Muscle of leg (tissue), 11 donors: Measurements from ENCODE around the gene NUPR2. TPM values are rescaled to one million over a fixed set of nuclear protein-coding genes. Genes with fewer than 3 reads are reported as not detected.
A peak's percentile ranks its signal among the peaks of the same experiment; 100 is the strongest.
"Not testable (repeated sequence)": the region's sequence is repeated elsewhere in the genome, so short reads cannot be mapped to it uniquely, and the experiment has no call there.

ENCODE experiments used
- DNase-seq: peaks from one replicate; pipeline ENCODE4 v3.0.0; 2013
- H3K27ac ChIP-seq: one replicate; pipeline ENCODE4 v1.5.1; 2013; ENCODE audit warnings: mild to moderate bottlenecking, low read length, control low read depth
- H3K27me3 ChIP-seq: one replicate; pipeline ENCODE4 v1.6.1; 2013; ENCODE audit warnings: low read length; ENCODE audit not compliant: control insufficient read depth, insufficient read depth
- H3K36me3 ChIP-seq: one replicate; pipeline ENCODE4 v1.6.1; 2013; ENCODE audit warnings: low read length; ENCODE audit not compliant: control insufficient read depth, insufficient read depth
- H3K4me1 ChIP-seq: one replicate; pipeline ENCODE4 v1.6.1; 2013; ENCODE audit warnings: low read length; ENCODE audit not compliant: control insufficient read depth, insufficient read depth
- H3K4me3 ChIP-seq: one replicate; pipeline ENCODE4 v1.5.1; 2013; ENCODE audit warnings: low read length, control low read depth
- H3K9me3 ChIP-seq: replicated peaks from 2 replicates; pipeline ENCODE4 v1.6.1; 2013; ENCODE audit warnings: low read depth, low read length; ENCODE audit not compliant: control insufficient read depth
- WGBS: methylation state at CpG from one replicate; pipeline ENCODE4 v1.1.5; 2013; ENCODE audit warnings: missing lambda C conversion rate; ENCODE audit not compliant: insufficient coverage; 5-methylcytosine and 5-hydroxymethylcytosine counted together
- polyA plus RNA-seq, 8 donors: library from polyadenylated mRNA; unstranded; fragments of 120-200 nt; gene quantifications; one replicate each; pipeline versions ENCODE4 v1.2.1 to v1.2.3, GENCODE V29; 2013; ENCODE audit warnings: inconsistent platforms in 1 of 8, low replicate concordance in 1 of 8; ENCODE audit not compliant: insufficient read length in 8 of 8, insufficient read depth in 1 of 8
- total RNA-seq: library from RNA; stranded (reverse); fragments of 120-200 nt; gene quantifications from one replicate; pipeline ENCODE4 v1.2.4, GENCODE V29; 2013

The NUPR2 gene
- total and polyA plus RNA-seq, 9 donors, result 0.18 to 0.26 TPM; not detected in 7

DNA sequence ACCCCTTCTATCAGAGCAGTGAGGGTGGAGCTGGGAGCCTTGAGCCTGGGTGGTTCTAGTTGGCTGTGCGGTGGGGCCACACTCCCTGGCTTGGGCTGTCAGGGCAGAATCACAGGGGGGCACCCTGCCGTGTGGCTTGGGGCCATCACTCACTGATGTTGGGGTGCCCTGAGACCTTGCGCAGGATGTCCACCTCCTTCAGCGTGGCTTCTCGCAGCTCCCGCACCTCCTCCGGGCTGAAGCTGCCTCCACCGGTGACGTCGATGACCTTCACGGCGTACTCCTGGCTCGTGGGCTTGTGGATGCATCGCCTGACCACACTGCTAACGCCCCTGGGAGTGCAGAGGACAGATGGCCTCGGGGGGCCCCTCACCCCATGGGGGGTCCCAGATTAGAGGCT is 28.8 kb downstream of the NUPR2 start:
- peaks cover 42% of the 10 kb centered on the region for H3K36me3 ChIP-seq
- no peak for DNase-seq
- WGBS, result 84% methylated on average over 14 of the region's 16 CpGs
- H3K4me1 ChIP-seq, result peaks cover 37% of the 10 kb centered on the region
- no peak overlapping the region for H3K27ac ChIP-seq
- no peak overlapping the region for H3K4me3 ChIP-seq
- no peaks in the 10 kb centered on the region for H3K9me3 ChIP-seq
- no peaks in the 10 kb centered on the region for H3K27me3 ChIP-seq

GRCh38 chr7:56086761-56087160 is 29.5 kb downstream of the NUPR2 start:
- H3K27ac ChIP-seq, result no peak overlapping the region
- no peak overlapping the region for H3K4me3 ChIP-seq
- no peaks in the 10 kb centered on the region for H3K27me3 ChIP-seq
- H3K9me3 ChIP-seq, result no peaks in the 10 kb centered on the region
- DNase-seq, result no peak
- H3K4me1 ChIP-seq, result peaks cover 34% of the 10 kb centered on the region
- WGBS, result 92% methylated on average over 4 of the region's 7 CpGs
- H3K36me3 ChIP-seq, result peaks cover 48% of the 10 kb centered on the region

- Histone ChIP-seq H3K4me3 (no peak overlapping the region), H3K36me3 (peaks cover 57% of the 10 kb centered on the region), H3K4me1 (peaks cover 47% of the 10 kb centered on the region), H3K27me3 (no peaks in the 10 kb centered on the region), H3K9me3 (no peaks in the 10 kb centered on the region), H3K27ac (peak overlapping the region; percentile 78)
- peak; percentile 62 for DNase-seq
- 44% methylated on average over 4 of the region's 13 CpGs for WGBS
Measured at GRCh38 chr7:56083150-56083785, 32.9 kb downstream of the NUPR2 start.

GRCh38 chr7:56081626-56082340 is 34.4 kb downstream of the NUPR2 start:
- Histone ChIP-seq H3K4me3 (no peak overlapping the region), H3K27ac (no peak overlapping the region), H3K27me3 (no peaks in the 10 kb centered on the region), H3K4me1 (peaks cover 54% of the 10 kb centered on the region), H3K36me3 (peaks cover 54% of the 10 kb centered on the region), H3K9me3 (no peaks in the 10 kb centered on the region)
- DNase-seq, result no peak
- 91% methylated on average over 28 of the region's 29 CpGs for WGBS

GRCh38 chr7:56080726-56081435 is 35.3 kb downstream of the NUPR2 start:
- Histone ChIP-seq H3K27ac (peak overlapping the region; percentile 72), H3K4me1 (peaks cover 54% of the 10 kb centered on the region), H3K36me3 (peaks cover 54% of the 10 kb centered on the region)
- H3K9me3 ChIP-seq, H3K4me3 ChIP-seq, DNase-seq, H3K27me3 ChIP-seq: not testable (repeated sequence)
- 94% methylated on average over 24 of the region's 28 CpGs for WGBS

DNA sequence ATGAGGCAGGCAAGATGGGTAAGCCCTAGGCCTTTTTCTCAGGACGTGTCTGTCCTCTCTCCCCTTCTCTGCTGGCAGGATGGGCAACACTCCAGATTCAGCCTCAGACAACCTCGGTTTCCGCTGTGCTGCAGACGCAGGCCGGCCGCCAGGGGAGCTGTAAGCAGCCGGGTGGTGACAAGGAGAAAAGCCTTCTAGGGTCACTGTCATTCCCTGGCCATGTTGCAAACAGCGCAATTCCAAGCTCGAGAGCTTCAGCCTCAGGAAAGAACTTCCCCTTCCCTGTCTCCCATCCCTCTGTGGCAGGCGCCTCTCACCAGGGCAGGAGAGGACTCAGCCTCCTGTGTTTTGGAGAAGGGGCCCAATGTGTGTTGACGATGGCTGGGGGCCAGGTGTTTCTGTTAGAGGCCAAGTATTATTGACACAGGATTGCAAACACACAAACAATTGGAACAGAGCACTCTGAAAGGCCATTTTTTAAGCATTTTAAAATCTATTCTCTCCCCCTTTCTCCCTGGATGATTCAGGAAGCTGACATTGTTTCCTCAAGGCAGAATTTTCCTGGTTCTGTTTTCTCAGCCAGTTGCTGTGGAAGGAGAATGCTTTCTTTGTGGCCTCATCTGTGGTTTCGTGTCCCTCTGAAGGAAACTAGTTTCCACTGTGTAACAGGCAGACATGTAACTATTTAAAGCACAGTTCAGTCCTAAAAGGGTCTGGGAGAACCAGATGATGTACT is 36.6 kb downstream of the NUPR2 start:
- H3K4me1 ChIP-seq, result peaks cover 50% of the 10 kb centered on the region
- peak overlapping the region; percentile 90 for H3K27ac ChIP-seq
- DNase-seq, result peak; percentile 82
- no peaks in the 10 kb centered on the region for H3K27me3 ChIP-seq
- H3K4me3 ChIP-seq, result no peak overlapping the region
- H3K36me3 ChIP-seq, result peaks cover 51% of the 10 kb centered on the region
- WGBS, result 19% methylated on average over 4 of the region's 12 CpGs
- no peaks in the 10 kb centered on the region for H3K9me3 ChIP-seq

DNA sequence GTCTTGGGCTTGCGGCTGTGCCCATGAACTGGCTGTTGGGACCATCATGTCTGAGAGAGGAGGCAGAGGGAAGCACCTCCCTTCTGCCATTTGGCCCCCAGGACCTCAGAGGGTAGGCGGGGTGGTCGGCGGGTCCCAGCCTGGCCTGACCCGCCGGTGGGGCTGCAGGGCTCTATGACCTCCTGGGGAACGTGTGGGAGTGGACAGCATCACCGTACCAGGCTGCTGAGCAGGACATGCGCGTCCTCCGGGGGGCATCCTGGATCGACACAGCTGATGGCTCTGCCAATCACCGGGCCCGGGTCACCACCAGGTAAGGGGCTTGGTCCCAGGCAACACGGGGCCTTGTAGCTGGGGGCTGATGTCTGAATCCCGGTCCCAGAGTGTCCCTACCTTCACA is 38.0 kb downstream of the NUPR2 start:
- no peak for DNase-seq
- no peak overlapping the region for H3K4me3 ChIP-seq
- peaks cover 48% of the 10 kb centered on the region for H3K36me3 ChIP-seq
- no peaks in the 10 kb centered on the region for H3K27me3 ChIP-seq
- no peaks in the 10 kb centered on the region for H3K9me3 ChIP-seq
- H3K4me1 ChIP-seq, result peaks cover 41% of the 10 kb centered on the region
- peak overlapping the region; percentile 42 for H3K27ac ChIP-seq
- 92% methylated on average over 13 of the region's 16 CpGs for WGBS

GRCh38 chr7:56077681-56078080 is 38.5 kb downstream of the NUPR2 start:
- no peak for DNase-seq
- peaks cover 51% of the 10 kb centered on the region for H3K36me3 ChIP-seq
- no peaks in the 10 kb centered on the region for H3K27me3 ChIP-seq
- no peak overlapping the region for H3K4me3 ChIP-seq
- H3K4me1 ChIP-seq, result peaks cover 38% of the 10 kb centered on the region
- H3K27ac ChIP-seq, result peak overlapping the region; percentile 42
- no peaks in the 10 kb centered on the region for H3K9me3 ChIP-seq
- no CpG with 5 or more reads among the region's 3 CpGs for WGBS

GRCh38 chr7:56074371-56074791 is 41.8 kb downstream of the NUPR2 start:
- H3K36me3 ChIP-seq, result peaks cover 46% of the 10 kb centered on the region
- H3K27ac ChIP-seq, result no peak overlapping the region
- 8% methylated on average over 9 of the region's 19 CpGs for WGBS
- H3K27me3 ChIP-seq, result no peaks in the 10 kb centered on the region
- H3K9me3 ChIP-seq, result no peaks in the 10 kb centered on the region
- H3K4me3 ChIP-seq, result no peak overlapping the region
- peaks cover 22% of the 10 kb centered on the region for H3K4me1 ChIP-seq
- DNase-seq, result peak; percentile 87

GRCh38 chr7:56066376-56066775 is 49.8 kb downstream of the NUPR2 start:
- H3K4me3 ChIP-seq, H3K27ac ChIP-seq, H3K27me3 ChIP-seq, DNase-seq, H3K4me1 ChIP-seq, H3K9me3 ChIP-seq: not testable (repeated sequence)
- 96% methylated on average over 9 of the region's 13 CpGs for WGBS
- H3K36me3 ChIP-seq, result peaks cover 41% of the 10 kb centered on the region
